ENCODE results near the gene ATXN7L1.

Gene ATXN7L1

GRCh38 chr7:105787793-105788192 is 88.6 kb downstream of the ATXN7L1 start:
- no peak for DNase-seq (ENCODE audit: low spot score)
- no peak overlapping the region for H3K27ac ChIP-seq
- TF ChIP-seq CTCF (IDR thresholded peaks at IDR 0.05), result no peak

GRCh38 chr7:105786520-105787470 is 89.6 kb downstream of the ATXN7L1 start:
- no peak for TF ChIP-seq CTCF (IDR thresholded peaks at IDR 0.05)
- Histone ChIP-seq H3K4me3 (no peak overlapping the region), H3K27ac (no peak overlapping the region)
- DNase-seq (ENCODE audit: low spot score), result peak; percentile 24

More at GRCh38 chr7:105787793-105788192, 88.6 kb downstream of the ATXN7L1 start:
- no peak overlapping the region for H3K4me3 ChIP-seq

DNA sequence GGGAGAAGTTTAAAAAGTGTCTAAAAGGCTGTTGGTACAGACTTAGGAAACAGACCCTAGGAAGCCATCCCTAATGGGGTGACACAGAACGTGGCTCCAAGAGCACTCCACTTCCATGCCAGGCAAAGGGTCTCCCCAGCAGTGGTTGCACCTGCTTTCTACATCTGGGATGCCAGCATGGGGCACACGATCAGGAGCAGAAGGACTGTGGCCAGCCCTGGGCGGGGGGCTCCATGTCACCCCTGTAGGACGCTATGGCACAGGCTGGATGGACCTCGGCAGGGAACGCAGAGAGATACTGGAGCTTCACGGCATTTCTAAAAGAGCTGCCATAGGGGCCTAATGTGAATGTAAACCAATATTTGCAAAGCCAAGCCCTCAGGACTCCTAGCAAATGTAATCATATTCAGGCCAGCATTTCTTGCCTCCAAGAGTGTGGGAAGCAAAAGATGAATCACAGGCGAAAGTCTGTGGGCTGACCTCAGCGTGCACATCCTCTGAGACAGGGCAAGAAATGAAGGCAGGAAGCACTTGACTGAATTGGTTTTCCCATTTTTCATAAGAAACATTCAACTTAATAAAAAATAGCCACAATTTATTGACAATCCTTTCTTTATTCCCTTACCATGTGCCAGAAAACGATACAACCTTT is 93.9 kb downstream of the ATXN7L1 start:
- TF ChIP-seq CTCF (IDR thresholded peaks at IDR 0.05), result no peak
- Histone ChIP-seq H3K27ac (no peak overlapping the region), H3K4me3 (no peak overlapping the region)
- no peak for DNase-seq (ENCODE audit: low spot score)

- Histone ChIP-seq H3K27ac (no peak overlapping the region), H3K4me3 (no peak overlapping the region)
- TF ChIP-seq CTCF (IDR thresholded peaks at IDR 0.05), result no peak
- DNase-seq (ENCODE audit: low spot score), result peak; percentile 31
These were observed 96.3 kb downstream of the ATXN7L1 start for GRCh38 chr7:105779856-105780780.

GRCh38 chr7:105778956-105779355 is 97.4 kb downstream of the ATXN7L1 start:
- no peak overlapping the region for H3K27ac ChIP-seq
- DNase-seq (ENCODE audit: low spot score), result no peak
- TF ChIP-seq CTCF (IDR thresholded peaks at IDR 0.05), result no peak
- no peak overlapping the region for H3K4me3 ChIP-seq

DNA sequence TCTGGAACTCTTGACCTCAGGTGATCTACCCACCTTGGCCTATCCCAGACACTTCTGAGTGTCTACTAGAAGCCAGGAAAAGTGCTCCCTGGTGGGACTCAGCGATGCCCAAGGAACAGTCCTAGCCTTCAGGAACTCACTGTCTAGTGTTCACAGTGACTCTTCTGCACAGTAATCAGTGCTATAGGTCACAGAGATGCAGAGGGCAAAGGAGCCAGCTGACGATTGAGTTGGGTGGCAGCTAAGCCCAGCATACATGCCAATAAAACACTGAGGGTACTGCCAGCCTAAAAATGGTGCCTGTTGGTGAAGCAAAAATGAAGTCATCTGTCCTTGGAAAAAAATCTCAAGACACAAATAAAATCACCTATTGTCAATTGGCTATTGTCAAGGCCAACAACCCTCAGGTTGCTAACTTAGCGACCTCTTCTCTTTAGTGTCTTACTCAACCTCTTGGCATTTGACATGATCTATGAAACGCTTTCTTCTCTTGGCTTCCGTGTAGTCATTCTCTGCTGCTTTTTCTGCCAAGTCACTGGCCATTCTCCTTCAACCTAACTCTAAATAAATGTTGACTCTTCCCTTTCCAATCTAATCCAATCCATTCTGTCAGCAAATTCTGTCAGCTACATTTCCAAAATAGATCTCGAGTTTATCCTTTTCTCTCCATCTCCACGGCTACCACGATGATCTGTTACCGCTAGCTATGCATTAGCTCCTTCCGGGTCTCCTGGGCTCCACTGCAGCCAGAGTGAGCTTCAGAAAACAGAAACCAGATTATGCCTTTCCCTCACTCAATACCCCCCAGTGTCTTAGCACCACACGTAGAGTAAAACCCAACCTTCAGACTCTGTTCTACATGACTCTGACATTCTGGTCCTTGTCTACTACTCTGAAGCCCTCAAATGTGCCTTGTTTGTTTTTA is 99.2 kb downstream of the ATXN7L1 start:
- no peak for TF ChIP-seq CTCF (IDR thresholded peaks at IDR 0.05)
- no peak overlapping the region for H3K27ac ChIP-seq
- DNase-seq (ENCODE audit: low spot score), result no peak

More for the DNA sequence above, 99.2 kb downstream of the ATXN7L1 start:
- H3K4me3 ChIP-seq, result no peak overlapping the region

Measured in coronary artery (tissue), 2 donors.